Measurements from ENCODE around the gene KCNG4. TPM values are rescaled to one million over a fixed set of nuclear protein-coding genes. Genes with fewer than 3 reads are reported as not detected.

KCNG4 gene, protein sequence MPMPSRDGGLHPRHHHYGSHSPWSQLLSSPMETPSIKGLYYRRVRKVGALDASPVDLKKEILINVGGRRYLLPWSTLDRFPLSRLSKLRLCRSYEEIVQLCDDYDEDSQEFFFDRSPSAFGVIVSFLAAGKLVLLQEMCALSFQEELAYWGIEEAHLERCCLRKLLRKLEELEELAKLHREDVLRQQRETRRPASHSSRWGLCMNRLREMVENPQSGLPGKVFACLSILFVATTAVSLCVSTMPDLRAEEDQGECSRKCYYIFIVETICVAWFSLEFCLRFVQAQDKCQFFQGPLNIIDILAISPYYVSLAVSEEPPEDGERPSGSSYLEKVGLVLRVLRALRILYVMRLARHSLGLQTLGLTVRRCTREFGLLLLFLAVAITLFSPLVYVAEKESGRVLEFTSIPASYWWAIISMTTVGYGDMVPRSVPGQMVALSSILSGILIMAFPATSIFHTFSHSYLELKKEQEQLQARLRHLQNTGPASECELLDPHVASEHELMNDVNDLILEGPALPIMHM
- not detected in 2 replicates for total RNA-seq (ENCODE audit: low replicate concordance)

DNA sequence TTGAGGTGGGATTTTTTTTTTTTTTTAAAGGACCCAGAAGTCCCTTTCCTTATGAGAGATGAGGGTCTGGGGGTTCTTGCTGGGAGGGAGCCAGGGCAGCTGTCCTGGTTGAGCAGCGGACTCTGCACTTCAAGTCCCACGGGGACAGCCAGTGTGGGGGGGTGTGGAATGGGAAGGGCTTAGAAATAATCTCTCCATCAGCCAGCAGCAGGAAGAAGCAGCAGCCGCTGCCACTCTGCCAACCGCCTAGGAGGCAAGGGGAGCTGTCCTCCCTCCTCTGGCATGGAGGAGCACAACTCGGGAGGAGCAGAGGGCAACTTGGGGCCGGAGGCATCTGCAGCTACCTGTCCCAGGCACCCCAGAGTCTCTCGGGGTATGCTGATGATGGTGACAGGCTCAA lies at the start of gene KCNG4:
Gene KCNG4, minus strand, starts transcription at position 104 of the 400 bp plus-strand sequence. CDS start 2,527 bp downstream, outside the sequence.
- TF ChIP-seq, protein P1, sequence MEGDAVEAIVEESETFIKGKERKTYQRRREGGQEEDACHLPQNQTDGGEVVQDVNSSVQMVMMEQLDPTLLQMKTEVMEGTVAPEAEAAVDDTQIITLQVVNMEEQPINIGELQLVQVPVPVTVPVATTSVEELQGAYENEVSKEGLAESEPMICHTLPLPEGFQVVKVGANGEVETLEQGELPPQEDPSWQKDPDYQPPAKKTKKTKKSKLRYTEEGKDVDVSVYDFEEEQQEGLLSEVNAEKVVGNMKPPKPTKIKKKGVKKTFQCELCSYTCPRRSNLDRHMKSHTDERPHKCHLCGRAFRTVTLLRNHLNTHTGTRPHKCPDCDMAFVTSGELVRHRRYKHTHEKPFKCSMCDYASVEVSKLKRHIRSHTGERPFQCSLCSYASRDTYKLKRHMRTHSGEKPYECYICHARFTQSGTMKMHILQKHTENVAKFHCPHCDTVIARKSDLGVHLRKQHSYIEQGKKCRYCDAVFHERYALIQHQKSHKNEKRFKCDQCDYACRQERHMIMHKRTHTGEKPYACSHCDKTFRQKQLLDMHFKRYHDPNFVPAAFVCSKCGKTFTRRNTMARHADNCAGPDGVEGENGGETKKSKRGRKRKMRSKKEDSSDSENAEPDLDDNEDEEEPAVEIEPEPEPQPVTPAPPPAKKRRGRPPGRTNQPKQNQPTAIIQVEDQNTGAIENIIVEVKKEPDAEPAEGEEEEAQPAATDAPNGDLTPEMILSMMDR (IDR thresholded peaks at IDR 0.05; ENCODE audit: insufficient read depth, low read length) = no peak
- no peak for DNase-seq (ENCODE audit: low read depth)

DNA sequence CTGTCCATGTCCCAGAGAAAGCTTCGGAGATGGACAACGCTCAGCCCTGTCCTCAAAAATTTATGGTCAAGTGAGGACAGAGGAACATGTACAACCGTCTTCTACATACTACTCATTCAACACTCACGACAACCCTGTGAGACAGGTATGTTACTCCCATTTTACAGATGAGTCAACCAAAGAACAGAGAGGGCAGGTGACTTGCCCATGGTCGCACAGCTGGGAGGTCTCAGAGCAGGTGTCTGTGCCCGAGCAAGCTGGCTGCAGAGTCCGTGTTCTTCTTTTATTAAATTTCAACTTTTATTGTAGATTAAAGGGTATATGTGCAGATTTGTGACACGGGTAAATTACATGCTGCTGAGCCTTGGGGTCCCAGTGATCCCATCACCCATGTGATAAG lies 49.1 kb upstream of the KCNG4 start:
- no peak for DNase-seq (ENCODE audit: low read depth)
- TF ChIP-seq, protein P1 (IDR thresholded peaks at IDR 0.05; ENCODE audit: insufficient read depth, low read length) = no peak
- no peak overlapping the region for H3K4me3 ChIP-seq (ENCODE audit: low read depth, low read length)

More for the DNA sequence above, at the start of gene KCNG4:
- H3K4me3 ChIP-seq (ENCODE audit: low read depth, low read length) = no peak within 1 kb of the TSS

DNA sequence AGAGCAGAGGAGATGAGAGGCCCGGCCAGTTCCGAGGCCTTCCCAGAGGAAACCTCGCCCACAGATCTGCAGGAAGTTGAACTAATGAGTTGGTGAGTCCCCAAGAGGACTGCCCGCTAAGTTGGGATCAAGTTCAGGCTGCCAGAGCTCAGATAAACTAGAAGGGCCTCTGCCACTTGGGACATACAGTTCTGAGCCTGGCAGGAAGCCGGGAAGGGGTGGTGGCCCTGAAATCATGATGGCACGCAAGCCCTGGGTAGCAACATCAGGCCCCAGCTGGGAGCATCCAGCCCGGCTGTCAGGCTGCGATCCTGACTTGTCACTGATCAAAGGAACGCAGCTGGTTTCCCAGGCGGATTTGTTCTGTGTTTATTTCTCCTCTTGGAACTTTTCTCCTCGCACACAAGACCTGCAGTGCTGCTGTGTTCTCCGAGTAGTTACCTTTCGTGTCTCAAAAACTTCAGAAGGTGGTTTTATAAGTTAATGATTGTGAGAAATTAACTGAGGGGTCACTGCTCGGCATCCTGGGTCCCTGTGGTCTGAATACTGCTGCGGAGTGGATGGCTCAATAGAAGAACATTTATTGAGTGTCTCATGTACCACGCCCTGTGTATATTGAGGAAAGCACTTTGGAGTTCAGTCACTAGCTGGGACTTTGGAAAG lies 46.9 kb upstream of the KCNG4 start:
- DNase-seq (ENCODE audit: low read depth) = peak; percentile 8
- TF ChIP-seq, protein P1 (IDR thresholded peaks at IDR 0.05; ENCODE audit: insufficient read depth, low read length) = no peak
- no peak overlapping the region for H3K4me3 ChIP-seq (ENCODE audit: low read depth, low read length)

DNA sequence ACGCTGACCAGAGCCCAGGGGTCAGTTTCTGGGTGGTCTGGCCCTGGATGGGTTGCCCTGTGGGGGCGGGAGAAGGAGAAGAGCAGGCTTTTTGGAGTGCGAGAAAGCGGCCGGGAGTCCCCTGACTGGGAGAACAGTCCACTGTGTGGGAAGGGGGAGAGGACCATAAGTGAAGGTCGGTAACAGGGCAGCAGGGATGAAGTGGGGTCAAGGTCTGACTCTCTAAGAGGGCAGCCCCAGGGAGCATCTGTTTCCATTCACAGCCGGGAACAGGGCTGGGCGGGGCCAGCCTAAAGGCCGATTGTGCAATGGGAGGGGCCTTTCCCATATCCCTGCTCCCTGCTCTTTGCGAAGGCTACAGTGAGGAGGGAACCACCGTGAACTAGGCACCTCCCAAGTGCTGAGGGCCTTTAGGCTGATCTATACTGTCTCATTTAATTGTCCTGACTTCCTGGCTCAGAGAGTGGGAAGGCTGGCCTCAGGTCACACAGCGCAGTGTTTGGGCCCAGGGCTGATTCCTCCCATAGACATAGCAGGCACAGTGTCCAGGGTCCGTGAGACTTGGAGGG lies 44.4 kb upstream of the KCNG4 start:
- no peak overlapping the region for H3K4me3 ChIP-seq (ENCODE audit: low read depth, low read length)
- peak; percentile 33 for DNase-seq (ENCODE audit: low read depth)
- TF ChIP-seq, protein P1 (IDR thresholded peaks at IDR 0.05; ENCODE audit: insufficient read depth, low read length) = no peak

DNA sequence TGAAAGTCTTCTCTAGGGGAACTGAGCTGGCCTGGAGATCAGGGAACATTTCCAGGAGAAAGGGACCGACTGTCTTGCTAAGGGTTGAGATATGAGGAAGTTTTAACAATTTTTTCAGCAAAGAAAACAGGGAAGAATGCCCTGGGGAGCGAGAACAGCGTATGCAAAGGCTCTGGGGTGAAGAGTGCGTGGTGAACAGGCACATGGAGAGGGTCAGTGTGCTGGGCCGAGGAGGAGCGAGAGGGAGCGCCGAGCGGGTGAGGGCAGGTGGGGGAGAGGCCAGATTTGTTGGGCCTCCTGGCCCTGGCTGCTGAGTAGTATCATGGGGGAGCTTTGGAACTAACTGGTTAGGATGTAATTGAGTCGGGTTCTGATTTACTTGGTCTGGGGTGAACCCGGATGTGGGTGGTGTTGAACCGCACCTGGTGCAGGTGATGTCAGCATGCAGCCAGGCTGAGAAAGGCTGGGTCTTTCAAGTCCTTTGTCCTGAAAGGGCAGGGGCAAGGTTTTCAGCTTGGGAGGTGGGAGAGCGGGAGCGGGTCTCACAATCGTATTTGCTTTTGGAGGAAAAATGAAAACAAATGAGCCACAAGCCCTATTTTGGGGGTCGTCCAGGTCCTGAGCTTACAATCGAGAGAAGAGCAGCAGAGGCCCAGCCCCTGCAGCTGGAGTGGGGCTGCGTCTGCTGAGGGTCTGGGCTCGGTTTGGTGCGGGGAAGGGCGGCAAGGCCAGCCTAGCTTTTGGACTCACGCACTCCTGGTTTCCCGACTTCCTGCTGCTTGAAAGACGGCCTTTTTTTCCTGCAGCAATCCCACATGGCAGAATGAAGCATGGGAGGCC lies 43.7 kb upstream of the KCNG4 start:
- TF ChIP-seq, protein P1 (IDR thresholded peaks at IDR 0.05; ENCODE audit: insufficient read depth, low read length) = no peak
- no peak overlapping the region for H3K4me3 ChIP-seq (ENCODE audit: low read depth, low read length)
- DNase-seq (ENCODE audit: low read depth) = no peak

DNA sequence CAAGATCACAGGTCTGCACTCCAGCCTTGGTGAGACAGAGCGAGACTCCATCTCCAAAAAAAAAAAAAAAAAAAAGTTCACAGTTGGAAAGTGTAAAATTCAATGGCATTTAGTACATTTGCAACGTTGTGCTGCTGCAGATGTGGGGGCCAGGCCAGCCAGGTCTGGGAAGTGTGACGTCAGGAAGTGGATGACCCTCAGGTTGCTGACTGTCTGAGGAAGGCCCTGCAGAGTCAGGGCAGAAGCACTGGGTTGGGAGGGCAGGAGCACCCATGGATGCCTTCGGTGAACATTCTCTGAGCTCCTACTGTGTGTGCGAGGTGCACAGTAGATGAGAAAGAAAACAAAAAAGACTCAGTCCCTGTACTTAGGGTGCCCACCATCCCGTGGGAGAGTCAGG lies 42.7 kb upstream of the KCNG4 start:
- TF ChIP-seq, protein P1 (IDR thresholded peaks at IDR 0.05; ENCODE audit: insufficient read depth, low read length) = no peak
- no peak overlapping the region for H3K4me3 ChIP-seq (ENCODE audit: low read depth, low read length)
- DNase-seq (ENCODE audit: low read depth) = no peak
